ENCODE results near the gene GCLC. TPM values are rescaled to one million over a fixed set of nuclear protein-coding genes. Genes with fewer than 3 reads are reported as not detected.

GCLC gene
- total and polyA plus RNA-seq, 9 of the 15 experiments (the other 6 are each of a cell fraction or from before 2014, with no cell fraction given), result 3.9 to 20.0 (median 9.4) TPM

GRCh38 chr6:53593001-53593488, 48.1 kb upstream of the GCLC start:
- no peaks in the 10 kb centered on the region for H3K36me3 ChIP-seq (ENCODE audit: control insufficient read depth, insufficient read depth, low read length)
- H3K27me3 ChIP-seq (ENCODE audit: control insufficient read depth in 2 of 2, insufficient read depth in 2 of 2, low read length in 2 of 2), result peaks cover 0 to 6% of the 10 kb centered on the region in 2 experiments; a peak in 1 of 5 replicates
- ChIA-PET CTCF (ENCODE audit: low intra/inter-chr PET ratio) (no interaction called here), POLR2A (interaction anchor here (0.6 to 1.0 kb wide), 3 partner anchors 9 to 38 kb away, joined by 3 to 4 read pairs (median 3); no protein-coding TSS in a partner anchor)
- intact Hi-C loops (cut with micrococcal nuclease) (no loop called here), in situ Hi-C loops (cut with MboI) (no loop called here)
- H3K4me3 ChIP-seq, result no peak overlapping the region
- no peak overlapping the region for H3K9ac ChIP-seq (ENCODE audit: insufficient read depth in 1 of 2, low read depth in 2 of 2, low read length in 2 of 2)
- H3K79me2 ChIP-seq (ENCODE audit: control insufficient read depth, insufficient read depth, low read length), result no peaks in the 10 kb centered on the region
- peaks cover 0 to 6% of the 10 kb centered on the region in 2 experiments; a peak in 1 of 5 replicates for H3K4me1 ChIP-seq (replicated peaks in 1 of 2; ENCODE audit: control insufficient read depth in 2 of 2, insufficient read depth in 2 of 2, low read length in 2 of 2)
- peak overlapping the region; percentile 11; the same call in 1 of the 2 replicates for H3K4me2 ChIP-seq (ENCODE audit: insufficient read depth, low read length)
- no TSS peak for BruUV-seq (replicated peaks)
- H4K20me1 ChIP-seq (replicated peaks; ENCODE audit: control insufficient read depth, insufficient read depth, low read length), result no peaks in the 10 kb centered on the region
- H2AFZ ChIP-seq (ENCODE audit: low read depth, low read length), result 0 out of 2 replicates have a peak overlapping the region, but pooled peaks have one; percentile 11
- DNase-seq (ENCODE audit: extremely low read depth in 1 of 4, low spot score in 3 of 4) (peak in 1 of 4 experiments; percentile 27), FAIRE-seq (peak; percentile 76), ATAC-seq (no peak)
- H3K27ac ChIP-seq (ENCODE audit: extremely low read depth, low read depth, low read length), result no peak overlapping the region
- H3K9me1 ChIP-seq (ENCODE audit: control insufficient read depth, insufficient read depth, low read length), result no peaks in the 10 kb centered on the region
- no peaks in the 10 kb centered on the region for H3K9me3 ChIP-seq (replicated peaks; ENCODE audit: control insufficient read depth, insufficient read depth, low read depth, low read length)
- WGBS (ENCODE audit: insufficient coverage, low coverage, missing lambda C conversion rate), result 0% methylated on average over 2 of the region's 2 CpGs
- TF ChIP-seq L3MBTL2 (IDR thresholded peaks at IDR 0.05), result peak; percentile 39; the same call in 1 of the 2 replicates
- peak; percentile 88 for TF ChIP-seq MEIS2 (IDR thresholded peaks at IDR 0.05; ENCODE audit: partially characterized antibody)
- TF ChIP-seq MAFG (tag; conservative IDR thresholded peaks at IDR 0.05), result peak; percentile 86
- peak; percentile 65 for TF ChIP-seq ZNF316 (IDR thresholded peaks at IDR 0.05)
- TF ChIP-seq MLLT1 (IDR thresholded peaks at IDR 0.05), result no peak
- no peak for TF ChIP-seq HMGN3 (IDR thresholded peaks at IDR 0.05; ENCODE audit: borderline replicate concordance, extremely low read depth, insufficient read length, low read depth, low read length)
- no peak for TF ChIP-seq ZNF76 (CRISPR knock-in tag; IDR thresholded peaks at IDR 0.05; ENCODE audit: borderline replicate concordance)
- no peak for TF ChIP-seq POLR2G (IDR thresholded peaks at IDR 0.05; ENCODE audit: low read depth, low read length)
- TF ChIP-seq MCM7 (IDR thresholded peaks at IDR 0.05), result no peak
- no peak for TF ChIP-seq ZNF589 (CRISPR knock-in tag; IDR thresholded peaks at IDR 0.05; ENCODE audit: low read depth)
- peak; percentile 15; the same call in 1 of the 2 replicates for TF ChIP-seq STAT5A (IDR thresholded peaks at IDR 0.05; ENCODE audit: borderline replicate concordance, low read length)
- no peak for TF ChIP-seq NR4A1 (CRISPR knock-in tag; IDR thresholded peaks at IDR 0.05)
- no peak for TF ChIP-seq NR4A1 (tag; IDR thresholded peaks at IDR 0.05)
- TF ChIP-seq, protein P1, sequence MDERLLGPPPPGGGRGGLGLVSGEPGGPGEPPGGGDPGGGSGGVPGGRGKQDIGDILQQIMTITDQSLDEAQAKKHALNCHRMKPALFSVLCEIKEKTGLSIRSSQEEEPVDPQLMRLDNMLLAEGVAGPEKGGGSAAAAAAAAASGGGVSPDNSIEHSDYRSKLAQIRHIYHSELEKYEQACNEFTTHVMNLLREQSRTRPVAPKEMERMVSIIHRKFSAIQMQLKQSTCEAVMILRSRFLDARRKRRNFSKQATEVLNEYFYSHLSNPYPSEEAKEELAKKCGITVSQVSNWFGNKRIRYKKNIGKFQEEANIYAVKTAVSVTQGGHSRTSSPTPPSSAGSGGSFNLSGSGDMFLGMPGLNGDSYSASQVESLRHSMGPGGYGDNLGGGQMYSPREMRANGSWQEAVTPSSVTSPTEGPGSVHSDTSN (CRISPR knock-in tag; IDR thresholded peaks at IDR 0.05; ENCODE audit: low read depth), result no peak
- TF ChIP-seq, protein P1 (tag; conservative IDR thresholded peaks at IDR 0.05; ENCODE audit: low read depth), result peak; percentile 84
- 0 out of 2 replicates have a peak, but pooled peaks have one; percentile 38 for TF ChIP-seq TEAD4 (IDR thresholded peaks at IDR 0.05; ENCODE audit: low read length)
- TF ChIP-seq TEAD4 (CRISPR knock-in tag; IDR thresholded peaks at IDR 0.05; ENCODE audit: borderline replicate concordance), result no peak
- TF ChIP-seq MXI1 (IDR thresholded peaks at IDR 0.05; ENCODE audit: low read depth, low read length), result no peak
- peak; percentile 66 for TF ChIP-seq DPF2 (IDR thresholded peaks at IDR 0.05)
- TF ChIP-seq, protein P2, sequence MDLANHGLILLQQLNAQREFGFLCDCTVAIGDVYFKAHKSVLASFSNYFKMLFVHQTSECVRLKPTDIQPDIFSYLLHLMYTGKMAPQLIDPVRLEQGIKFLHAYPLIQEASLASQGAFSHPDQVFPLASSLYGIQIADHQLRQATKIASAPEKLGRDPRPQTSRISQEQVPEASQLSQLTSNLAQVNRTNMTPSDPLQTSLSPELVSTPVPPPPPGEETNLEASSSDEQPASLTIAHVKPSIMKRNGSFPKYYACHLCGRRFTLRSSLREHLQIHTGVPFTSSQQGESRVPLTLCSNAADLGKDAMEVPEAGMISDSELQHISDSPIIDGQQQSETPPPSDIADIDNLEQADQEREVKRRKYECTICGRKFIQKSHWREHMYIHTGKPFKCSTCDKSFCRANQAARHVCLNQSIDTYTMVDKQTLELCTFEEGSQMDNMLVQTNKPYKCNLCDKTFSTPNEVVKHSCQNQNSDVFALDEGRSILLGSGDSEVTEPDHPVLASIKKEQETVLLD (IDR thresholded peaks at IDR 0.05), result no peak

Measured in K562 (cell line).